H9 (cell line): ENCODE results near the gene NAGLU. TPM values are rescaled to one million over a fixed set of nuclear protein-coding genes. Genes with fewer than 3 reads are reported as not detected.

ENCODE experiments used
- DNase-seq: peaks from one replicate; pipeline ENCODE4 v3.0.0-alpha.2; 2017
- H2AFZ ChIP-seq: one replicate; pipeline ENCODE4 v1.6.1; 2013; ENCODE audit warnings: mild to moderate bottlenecking, low read length, control low read depth, moderate library complexity
- H2AK5ac ChIP-seq: 2 replicates; pipeline ENCODE4 v1.6.1; 2013; ENCODE audit warnings: low read length, control low read depth, mixed read lengths; ENCODE audit not compliant: insufficient read length
- H2BK120ac ChIP-seq: one replicate; pipeline ENCODE4 v1.6.1; 2013; ENCODE audit warnings: low read depth, mild to moderate bottlenecking, low read length, control low read depth, inconsistent platforms; ENCODE audit not compliant: poor library complexity, severe bottlenecking
- H2BK12ac ChIP-seq: 2 replicates; pipeline ENCODE4 v1.6.1; 2013; ENCODE audit warnings: low read length, control low read depth, mixed read lengths, low read depth; ENCODE audit not compliant: insufficient read length
- H2BK15ac ChIP-seq: 2 replicates; pipeline ENCODE4 v1.6.1; 2013; ENCODE audit warnings: low read depth, low read length, control low read depth
- H2BK20ac ChIP-seq: one replicate; pipeline ENCODE4 v1.6.1; 2013; ENCODE audit warnings: low read depth, mild to moderate bottlenecking, low read length, control low read depth, inconsistent platforms; ENCODE audit not compliant: poor library complexity, severe bottlenecking
- H2BK5ac ChIP-seq: 2 replicates; pipeline ENCODE4 v1.6.1; 2013; ENCODE audit warnings: low read length, control low read depth, mixed read lengths; ENCODE audit not compliant: insufficient read length
- H3K14ac ChIP-seq: 2 replicates; pipeline ENCODE4 v1.6.1; 2013; ENCODE audit warnings: low read length, control low read depth; ENCODE audit not compliant: insufficient read depth
- H3K18ac ChIP-seq: 2 replicates; pipeline ENCODE4 v1.6.1; 2013; ENCODE audit warnings: low read depth, mild to moderate bottlenecking, mixed read lengths, low read length, control low read depth; ENCODE audit not compliant: insufficient read length
- H3K23ac ChIP-seq: 2 replicates; pipeline ENCODE4 v1.6.1; 2013; ENCODE audit warnings: low read length, control low read depth, mixed read lengths, low read depth; ENCODE audit not compliant: insufficient read length
- H3K23me2 ChIP-seq: 2 replicates; pipeline ENCODE4 v1.6.1; 2013; ENCODE audit warnings: low read depth, mild to moderate bottlenecking, mixed read lengths, low read length, control low read depth; ENCODE audit not compliant: insufficient read length, poor library complexity, severe bottlenecking
- H3K27ac ChIP-seq: 2 replicates; pipeline ENCODE4 v1.5.1; 2013; ENCODE audit warnings: low read length, control low read depth, mixed read lengths, low read depth; ENCODE audit not compliant: insufficient read length
- H3K27me3 ChIP-seq: 2 replicates; pipeline ENCODE4 v1.6.1; 2013; ENCODE audit warnings: low read length, control low read depth, inconsistent platforms; ENCODE audit not compliant: insufficient read depth
- H3K4ac ChIP-seq: 2 replicates; pipeline ENCODE4 v1.6.1; 2013; ENCODE audit warnings: low read depth, mild to moderate bottlenecking, control low read depth, inconsistent platforms, low read length, moderate library complexity
- H3K4me1 ChIP-seq: 2 replicates; pipeline ENCODE4 v1.6.1; 2013; ENCODE audit warnings: low read length, control low read depth, inconsistent platforms; ENCODE audit not compliant: insufficient read depth
- H3K4me2 ChIP-seq: 2 replicates; pipeline ENCODE4 v1.6.1; 2013; ENCODE audit warnings: low read length, control low read depth, mixed read lengths; ENCODE audit not compliant: insufficient read length, insufficient read depth
- H3K56ac ChIP-seq: 2 replicates; pipeline ENCODE4 v1.6.1; 2013; ENCODE audit warnings: low read depth, mild to moderate bottlenecking, mixed read lengths, low read length, control low read depth; ENCODE audit not compliant: insufficient read length
- H3K79me1 ChIP-seq: 2 replicates; pipeline ENCODE4 v1.6.1; 2013; ENCODE audit warnings: low read depth, mild to moderate bottlenecking, moderate library complexity, low read length, control low read depth, inconsistent platforms; ENCODE audit not compliant: insufficient read depth, poor library complexity, severe bottlenecking
- H3K79me2 ChIP-seq: 2 replicates; pipeline ENCODE4 v1.6.1; 2013; ENCODE audit warnings: low read length, control low read depth, inconsistent platforms; ENCODE audit not compliant: insufficient read depth
- H3K9ac ChIP-seq: 2 replicates; pipeline ENCODE4 v1.6.1; 2013; ENCODE audit warnings: low read length, control low read depth, mixed read lengths; ENCODE audit not compliant: insufficient read length; ENCODE audit errors: extremely low read depth
- H3K9me3 ChIP-seq: one replicate; pipeline ENCODE4 v1.6.1; 2013; ENCODE audit warnings: low read depth, low read length, inconsistent platforms; ENCODE audit not compliant: control insufficient read depth
- H3T11ph ChIP-seq: one replicate; pipeline ENCODE4 v1.6.1; 2013; ENCODE audit warnings: mild to moderate bottlenecking, low read length, control low read depth, inconsistent platforms
- H4K20me1 ChIP-seq: one replicate; pipeline ENCODE4 v1.6.1; 2013; ENCODE audit not compliant: control insufficient read depth, insufficient read length, insufficient read depth
- H4K5ac ChIP-seq: 2 replicates; pipeline ENCODE4 v1.6.1; 2013; ENCODE audit warnings: low read depth, mild to moderate bottlenecking, mixed read lengths, low read length, control low read depth; ENCODE audit not compliant: insufficient read length
- H4K8ac ChIP-seq: replicated peaks from 2 replicates; pipeline ENCODE4 v1.6.1; 2013; ENCODE audit warnings: low read length, control low read depth, mixed read lengths, low read depth; ENCODE audit not compliant: insufficient read length
- H4K91ac ChIP-seq: 2 replicates; pipeline ENCODE4 v1.6.1; 2013; ENCODE audit warnings: low read depth, mild to moderate bottlenecking, moderate library complexity, mixed read lengths, low read length, control low read depth; ENCODE audit not compliant: insufficient read length
- H3K27ac Mint-ChIP-seq, 3 experiments: 2 replicates in 2 of 3; 3 replicates in 1 of 3; pipeline ENCODE4 v1.8.0; 2020 to 2021; ENCODE audit warnings: mixed read lengths in 3 of 3, mild to moderate bottlenecking in 1 of 3, moderate library complexity in 1 of 3
- H3K27me3 Mint-ChIP-seq: 2 replicates; pipeline ENCODE4 v1.8.0; 2021; ENCODE audit warnings: low read depth, mild to moderate bottlenecking, moderate library complexity, mixed read lengths
- H3K36me3 Mint-ChIP-seq, 3 experiments: 2 replicates in 2 of 3; 3 replicates in 1 of 3; pipeline ENCODE4 v1.8.0; 2020 to 2021; ENCODE audit warnings: low read depth in 3 of 3, mixed read lengths in 3 of 3; ENCODE audit not compliant: insufficient read depth in 1 of 3
- H3K4me1 Mint-ChIP-seq, 2 experiments: 2 replicates each; pipeline ENCODE4 v1.8.0; 2020; ENCODE audit warnings: mixed read lengths in 2 of 2
- H3K4me3 Mint-ChIP-seq, 2 experiments: 2 replicates in 1 of 2; 3 replicates in 1 of 2; pipeline ENCODE4 v1.8.0; 2020 to 2021; ENCODE audit warnings: mild to moderate bottlenecking in 2 of 2, mixed read lengths in 2 of 2, moderate library complexity in 1 of 2
- H3K9me3 Mint-ChIP-seq, 2 experiments: 2 replicates in 1 of 2; 3 replicates in 1 of 2; pipeline ENCODE4 v1.8.0; 2020; ENCODE audit warnings: mild to moderate bottlenecking in 2 of 2, mixed read lengths in 2 of 2, moderate library complexity in 1 of 2
- CTCF ChIP-seq: fragments of 200-600 bp; sonication (generic); conservative IDR thresholded peaks from 3 replicates; pipeline ENCODE4 v1.8.0; 2021; ENCODE audit warnings: antibody characterized with exemption, mild to moderate bottlenecking
- WGBS: extraction: QIAGEN DNeasy Blood & Tissue Kit; methylation state at CpG from one replicate; pipeline ENCODE4 v1.1.7; 2013; ENCODE audit warnings: missing lambda C conversion rate, low lambda C conversion rate, mixed read lengths; ENCODE audit not compliant: insufficient read length; ENCODE audit errors: extremely low coverage; 5-methylcytosine and 5-hydroxymethylcytosine counted together
- total RNA-seq: library from RNA; stranded (reverse); gene quantifications from 2 replicates; pipeline ENCODE4 v1.2.1, GENCODE V29; 2021

Gene NAGLU
- total RNA-seq, 1 experiment from 2014 or later, result 23.5 TPM

- DNase-seq, result no peak
- H3K4me1 Mint-ChIP-seq, result no peaks in the 10 kb centered on the region
- H4K5ac ChIP-seq, result no peak overlapping the region
- H3K27ac Mint-ChIP-seq, result no peak overlapping the region; a peak in 1 of 7 replicates
- no peak overlapping the region for H4K91ac ChIP-seq
- H3K27me3 Mint-ChIP-seq, result no peaks in the 10 kb centered on the region
- no peak overlapping the region for H2AK5ac ChIP-seq
- no peak overlapping the region for H2BK20ac ChIP-seq
- no peaks in the 10 kb centered on the region for H3K79me2 ChIP-seq
- H3K79me1 ChIP-seq, result no peaks in the 10 kb centered on the region
- no peak overlapping the region for H3K9ac ChIP-seq
- no peak overlapping the region for H3K4me3 Mint-ChIP-seq
- H2BK5ac ChIP-seq, result no peak overlapping the region
- H3K14ac ChIP-seq, result no peak overlapping the region
- no peak overlapping the region for H3K4me2 ChIP-seq
- no peaks in the 10 kb centered on the region for H4K20me1 ChIP-seq
- H2BK120ac ChIP-seq, result no peak overlapping the region
- H3K23ac ChIP-seq, result no peak overlapping the region
- no peak overlapping the region for H3K27ac ChIP-seq
- no peaks in the 10 kb centered on the region; the same call in 1 of the 2 replicates for H3K27me3 ChIP-seq
- no peak overlapping the region for H3K4ac ChIP-seq
- no peak overlapping the region for H2AFZ ChIP-seq
- H3K9me3 ChIP-seq, result no peaks in the 10 kb centered on the region
- H3K23me2 ChIP-seq, result no peaks in the 10 kb centered on the region
- H2BK12ac ChIP-seq, result no peak overlapping the region
- H3K9me3 Mint-ChIP-seq, result no peaks in the 10 kb centered on the region
- H2BK15ac ChIP-seq, result no peak overlapping the region
- H3K56ac ChIP-seq, result no peak overlapping the region
- no peaks in the 10 kb centered on the region for H3K4me1 ChIP-seq
- no peak overlapping the region for H3T11ph ChIP-seq
- no peak overlapping the region for H4K8ac ChIP-seq
- H3K36me3 Mint-ChIP-seq, result peaks cover 18 to 84% (median 64%) of the 10 kb centered on the region in 3 experiments; a peak in 6 of 7 replicates
- no peak for TF ChIP-seq CTCF
- no CpG with 5 or more reads among the region's 9 CpGs for WGBS
- no peak overlapping the region for H3K18ac ChIP-seq
Observed at GRCh38 chr17:42584880-42585279, 48.8 kb downstream of the NAGLU start.
